ENCODE data around the gene CDO1.

DNA sequence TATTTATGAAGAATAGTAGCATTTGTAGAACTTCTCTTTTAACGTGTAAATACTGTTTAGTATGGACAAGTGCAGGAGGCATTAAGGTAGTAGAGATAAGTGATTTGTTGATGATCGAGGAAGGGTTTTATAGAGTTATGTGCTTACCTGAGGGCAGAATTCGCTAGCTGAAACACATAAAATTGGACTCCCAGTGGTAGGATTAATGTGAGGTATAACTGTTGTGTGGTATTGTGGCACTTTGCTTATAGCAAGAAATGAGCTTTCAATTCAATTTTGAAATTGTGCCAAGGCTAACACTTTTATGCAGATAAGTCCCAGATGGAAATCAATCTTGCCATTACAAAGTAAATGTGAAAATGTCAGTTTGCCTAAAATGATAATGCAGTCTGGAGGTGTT is 26.5 kb upstream of the CDO1 start:
- TF ChIP-seq, protein P1, sequence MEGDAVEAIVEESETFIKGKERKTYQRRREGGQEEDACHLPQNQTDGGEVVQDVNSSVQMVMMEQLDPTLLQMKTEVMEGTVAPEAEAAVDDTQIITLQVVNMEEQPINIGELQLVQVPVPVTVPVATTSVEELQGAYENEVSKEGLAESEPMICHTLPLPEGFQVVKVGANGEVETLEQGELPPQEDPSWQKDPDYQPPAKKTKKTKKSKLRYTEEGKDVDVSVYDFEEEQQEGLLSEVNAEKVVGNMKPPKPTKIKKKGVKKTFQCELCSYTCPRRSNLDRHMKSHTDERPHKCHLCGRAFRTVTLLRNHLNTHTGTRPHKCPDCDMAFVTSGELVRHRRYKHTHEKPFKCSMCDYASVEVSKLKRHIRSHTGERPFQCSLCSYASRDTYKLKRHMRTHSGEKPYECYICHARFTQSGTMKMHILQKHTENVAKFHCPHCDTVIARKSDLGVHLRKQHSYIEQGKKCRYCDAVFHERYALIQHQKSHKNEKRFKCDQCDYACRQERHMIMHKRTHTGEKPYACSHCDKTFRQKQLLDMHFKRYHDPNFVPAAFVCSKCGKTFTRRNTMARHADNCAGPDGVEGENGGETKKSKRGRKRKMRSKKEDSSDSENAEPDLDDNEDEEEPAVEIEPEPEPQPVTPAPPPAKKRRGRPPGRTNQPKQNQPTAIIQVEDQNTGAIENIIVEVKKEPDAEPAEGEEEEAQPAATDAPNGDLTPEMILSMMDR (IDR thresholded peaks at IDR 0.05), result no peak
- TF ChIP-seq POLR2AphosphoS5 (IDR thresholded peaks at IDR 0.05), result no peak
- no peak for TF ChIP-seq POLR2A (IDR thresholded peaks at IDR 0.05; ENCODE audit: low read depth)

All from esophagus muscularis mucosa (tissue), 3 donors.